ENCODE results near the gene KLF2. TPM values are rescaled to one million over a fixed set of nuclear protein-coding genes. Genes with fewer than 3 reads are reported as not detected.

The KLF2 gene
- total RNA-seq (100 to 1,000 TPM; 195 to 630 (median 466) TPM), polyA plus RNA-seq (100 to 1,000 TPM; 119 to 149 TPM), total RNA-seq (1,121 reads per million, percentile 99 among the genes with 10 or more reads in this experiment)

DNA sequence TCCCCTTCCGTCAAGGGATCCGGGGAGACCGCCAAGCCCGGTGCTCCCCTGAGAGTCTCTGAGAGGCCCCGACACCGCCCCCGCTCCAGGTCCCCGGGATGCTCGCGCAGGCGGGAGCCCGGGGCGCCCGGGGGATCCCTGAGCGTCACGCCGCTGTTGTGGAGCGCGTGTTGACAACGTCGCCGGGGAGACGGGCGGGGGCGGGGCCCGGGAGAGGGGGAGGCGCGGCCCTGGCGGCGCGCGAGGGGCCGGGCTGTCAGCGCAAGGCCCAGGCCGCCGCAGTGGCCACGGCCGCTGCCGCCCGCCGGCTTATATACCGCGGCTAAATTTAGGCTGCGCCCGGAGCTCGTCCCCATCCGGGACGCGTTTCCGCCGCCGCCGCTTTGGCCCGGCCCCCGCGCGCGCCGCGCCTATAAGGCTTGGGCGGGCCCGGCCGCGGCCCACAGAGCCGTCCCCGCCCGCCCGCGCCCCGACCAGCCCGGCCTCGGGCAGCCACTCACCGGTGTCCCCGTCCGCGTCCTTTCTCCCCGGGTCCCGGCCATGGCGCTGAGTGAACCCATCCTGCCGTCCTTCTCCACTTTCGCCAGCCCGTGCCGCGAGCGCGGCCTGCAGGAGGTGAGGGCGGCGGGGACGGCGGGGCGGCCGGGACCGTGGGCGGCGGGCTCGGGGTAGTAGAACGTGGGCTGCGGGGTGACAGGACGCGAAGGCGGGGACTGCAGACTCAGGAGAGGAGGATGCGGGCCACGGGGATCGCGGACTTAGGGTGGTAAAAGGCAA lies at the start of gene KLF2:
Gene KLF2, plus strand, starts transcription at position 443 of the 777 bp plus-strand sequence. Its CDS starts 98 bp downstream, at position 541.
- H3K4me1 Mint-ChIP-seq = peaks cover 27 to 54% (median 48%) of the 10 kb centered on the region in 7 donors
- Histone ChIP-seq H3K9me3 (ENCODE audit: control insufficient read depth in 2 of 3, low read length in 3 of 3) (no peaks in the 10 kb centered on the region), H3K27ac (ENCODE audit: low read depth, low read length) (peak within 1 kb of the TSS; percentile 98), H3K4me3 (ENCODE audit: low read length) (peak within 1 kb of the TSS; percentile 86), H3K36me3 (ENCODE audit: control insufficient read depth in 2 of 3, insufficient read depth in 3 of 3, low read length in 3 of 3) (peaks cover 30 to 38% (median 36%) of the 10 kb centered on the region in 3 experiments), H3K27me3 (ENCODE audit: control insufficient read depth in 2 of 2, insufficient read depth in 2 of 2, low read length in 2 of 2) (no peaks in the 10 kb centered on the region), H3K4me1 (ENCODE audit: control insufficient read depth in 2 of 2, insufficient read depth in 2 of 2, low read length in 2 of 2) (peaks cover 23 to 30% of the 10 kb centered on the region in 2 donors)
- DNase-seq = peak; percentile 88 to 96 (median 95)
- CTCF ChIA-PET = interaction anchor here (0.6 to 1.2 kb wide), 4 partner anchors 42 to 58 kb away, joined by 3 to 12 read pairs (median 5); no protein-coding TSS in a partner anchor
- peak within 1 kb of the TSS; percentile 85 to 100 (median 96) for H3K27ac Mint-ChIP-seq
- intact Hi-C loops (cut with micrococcal nuclease) = loop anchor here (1.0 to 10.0 kb wide), 12 partner anchors 47 to 1800 kb away; partner anchors contain the start of genes AP1M1 (in 2 of the 2), FAM32A (in 1 of the 2) and TECR (in 1 of the 2)
- H3K4me3 Mint-ChIP-seq = peak within 1 kb of the TSS; percentile 51 to 98 (median 85)
- POLR2A ChIA-PET = interaction anchor here (0.5 to 33.0 kb wide), 43 partner anchors 9 to 945 kb away, joined by 3 to 4370 read pairs (median 6); partner anchors contain the start of genes AKAP8, AP1M1, FAM32A and TPM4
- peak; percentile 81 for ATAC-seq
- peaks cover 13 to 38% (median 38%) of the 10 kb centered on the region in 5 donors for H3K36me3 Mint-ChIP-seq
- H3K9me3 Mint-ChIP-seq = peaks cover 0 to 39% (median 0%) of the 10 kb centered on the region in 11 donors
- H3K27me3 Mint-ChIP-seq = peaks cover 0 to 70% (median 0%) of the 10 kb centered on the region in 5 donors

GRCh38 chr19:16280306-16280705 lies 44.3 kb upstream of the KLF2 start:
- Mint-ChIP-seq H3K27ac (peak overlapping the region in 3 of 9 donors; percentile 9 to 74 (median 21)), H3K4me1 (peaks cover 17 to 41% (median 34%) of the 10 kb centered on the region in 7 donors), H3K36me3 (peaks cover 0 to 2% (median 0%) of the 10 kb centered on the region in 5 donors), H3K27me3 (peaks cover 0 to 47% (median 0%) of the 10 kb centered on the region in 5 donors), H3K4me3 (no peak overlapping the region), H3K9me3 (no peaks in the 10 kb centered on the region)
- POLR2A ChIA-PET = interaction anchor here (1.1 to 1.2 kb wide), 2 partner anchors 22 to 44 kb away, joined by 3 to 6 read pairs; partner anchors contain the start of gene KLF2
- no peak overlapping the region for H3K27ac ChIP-seq (ENCODE audit: low read depth, low read length)
- intact Hi-C loops (cut with micrococcal nuclease) = no loop called here
- no peak overlapping the region for H3K4me3 ChIP-seq (ENCODE audit: low read length)
- DNase-seq (no peak), ATAC-seq (no peak)
- peaks cover 9 to 20% of the 10 kb centered on the region in 2 donors for H3K4me1 ChIP-seq (ENCODE audit: control insufficient read depth in 2 of 2, insufficient read depth in 2 of 2, low read length in 2 of 2)
- CTCF ChIA-PET = no interaction called here
- H3K36me3 ChIP-seq (ENCODE audit: control insufficient read depth in 2 of 3, insufficient read depth in 3 of 3, low read length in 3 of 3) = no peaks in the 10 kb centered on the region
- no peaks in the 10 kb centered on the region for H3K9me3 ChIP-seq (ENCODE audit: control insufficient read depth in 2 of 3, low read length in 3 of 3)
- H3K27me3 ChIP-seq (ENCODE audit: control insufficient read depth in 2 of 2, insufficient read depth in 2 of 2, low read length in 2 of 2) = no peaks in the 10 kb centered on the region

DNA sequence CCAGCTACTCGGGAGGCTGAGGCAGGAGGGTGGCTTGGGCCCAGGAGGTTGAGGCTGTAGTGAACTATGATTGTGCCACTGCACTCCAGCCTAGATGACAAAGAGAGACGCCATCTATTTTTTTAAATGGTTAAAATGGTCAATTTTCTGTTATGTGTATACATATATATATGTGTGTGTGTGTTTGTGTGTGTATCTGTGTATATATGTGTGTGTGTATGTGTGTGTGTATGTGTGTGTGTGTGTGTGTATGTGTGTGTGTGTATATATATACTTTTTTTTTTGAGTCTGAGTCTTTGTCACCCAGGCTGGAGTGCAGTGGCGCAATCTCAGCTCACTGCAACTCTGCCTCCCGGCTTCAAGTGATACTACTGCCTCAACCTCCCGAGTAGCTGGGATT lies 42.9 kb upstream of the KLF2 start:
- Histone ChIP-seq H3K4me1 (ENCODE audit: control insufficient read depth in 2 of 2, insufficient read depth in 2 of 2, low read length in 2 of 2) (peaks cover 9 to 32% of the 10 kb centered on the region in 2 donors), H3K4me3 (ENCODE audit: low read length) (no peak overlapping the region), H3K36me3 (ENCODE audit: control insufficient read depth in 2 of 3, insufficient read depth in 3 of 3, low read length in 3 of 3) (no peaks in the 10 kb centered on the region), H3K27me3 (ENCODE audit: control insufficient read depth in 2 of 2, insufficient read depth in 2 of 2, low read length in 2 of 2) (no peaks in the 10 kb centered on the region), H3K27ac (ENCODE audit: low read depth, low read length) (no peak overlapping the region), H3K9me3 (ENCODE audit: control insufficient read depth in 2 of 3, low read length in 3 of 3) (no peaks in the 10 kb centered on the region)
- Mint-ChIP-seq H3K27ac (peak overlapping the region in 4 of 9 donors; percentile 10 to 36 (median 17)), H3K4me3 (peak overlapping the region in 1 of 10 donors; percentile 27), H3K27me3 (peaks cover 0 to 48% (median 0%) of the 10 kb centered on the region in 5 donors), H3K9me3 (no peaks in the 10 kb centered on the region), H3K4me1 (peaks cover 24 to 54% (median 45%) of the 10 kb centered on the region in 7 donors), H3K36me3 (peaks cover 0 to 2% (median 0%) of the 10 kb centered on the region in 5 donors)
- ChIA-PET CTCF (no interaction called here), POLR2A (interaction anchor here (0.8 to 1.2 kb wide), 3 partner anchors 43 to 50 kb away, joined by 3 to 6 read pairs (median 3); partner anchors contain the start of gene KLF2)
- intact Hi-C loops (cut with micrococcal nuclease) = loop anchor here in 1 of 2 donors (2.0 kb wide), 2 partner anchors 17 to 41 kb away; no protein-coding TSS in a partner anchor
- ATAC-seq (no peak), DNase-seq (no peak)

DNA sequence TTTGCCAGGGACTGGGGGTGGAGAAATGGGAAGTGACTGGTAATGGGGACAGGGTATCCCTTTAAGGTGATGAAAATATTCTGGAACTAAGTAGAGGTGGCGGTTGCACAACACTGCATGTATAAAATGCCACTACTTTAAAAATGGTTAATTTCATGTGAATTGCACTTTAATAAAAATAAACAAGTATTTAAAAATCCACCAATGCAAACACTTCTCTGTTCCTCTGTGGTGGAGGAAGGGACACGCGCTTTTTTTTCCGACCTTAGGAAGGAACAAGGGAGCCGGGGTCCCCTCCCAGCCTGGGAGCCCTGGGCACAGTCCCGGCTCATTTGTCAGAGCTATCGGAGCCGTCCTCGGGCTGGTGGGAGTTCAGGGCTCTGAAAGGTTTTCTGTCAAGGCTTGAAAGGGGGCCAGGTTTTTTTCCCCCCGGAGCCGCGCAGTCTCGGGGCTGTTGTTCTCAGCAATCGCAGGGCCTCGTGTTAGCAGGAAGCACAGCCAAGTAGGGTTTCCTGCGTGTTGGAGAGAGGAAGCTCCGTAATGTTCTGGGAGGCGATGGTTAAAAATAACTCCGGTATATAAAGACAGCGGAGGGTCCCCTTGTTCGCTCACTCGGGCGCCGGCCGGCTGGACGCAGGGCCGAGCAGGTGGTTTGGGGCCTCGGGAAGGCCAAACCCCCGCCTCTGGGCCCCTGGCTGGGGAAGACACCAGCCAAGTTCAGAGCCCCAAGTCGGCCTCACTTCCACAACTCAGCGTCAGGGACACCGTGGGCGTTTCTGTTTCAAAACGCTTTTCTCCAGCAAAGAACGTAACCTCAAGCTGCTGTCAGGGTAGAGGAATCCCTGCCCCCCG lies 41.2 kb upstream of the KLF2 start:
- H3K4me3 ChIP-seq (ENCODE audit: low read length) = peak overlapping the region; percentile 53
- POLR2A ChIA-PET = interaction anchor here (0.5 to 3.0 kb wide), 13 partner anchors 9 to 435 kb away, joined by 3 to 19 read pairs (median 5); partner anchors contain the start of gene KLF2
- Mint-ChIP-seq H3K4me1 (peaks cover 31 to 60% (median 51%) of the 10 kb centered on the region in 7 donors), H3K9me3 (no peaks in the 10 kb centered on the region), H3K27ac (peak overlapping the region; percentile 81 to 98 (median 94)), H3K27me3 (peaks cover 0 to 48% (median 0%) of the 10 kb centered on the region in 5 donors), H3K36me3 (peaks cover 0 to 2% (median 0%) of the 10 kb centered on the region in 5 donors), H3K4me3 (peak overlapping the region; percentile 61 to 86 (median 84))
- ATAC-seq (peak; percentile 75), DNase-seq (peak in 8 of 9 donors; percentile 31 to 77 (median 68))
- no peaks in the 10 kb centered on the region for H3K27me3 ChIP-seq (ENCODE audit: control insufficient read depth in 2 of 2, insufficient read depth in 2 of 2, low read length in 2 of 2)
- peaks cover 9 to 34% of the 10 kb centered on the region in 2 donors for H3K4me1 ChIP-seq (ENCODE audit: control insufficient read depth in 2 of 2, insufficient read depth in 2 of 2, low read length in 2 of 2)
- H3K36me3 ChIP-seq (ENCODE audit: control insufficient read depth in 2 of 3, insufficient read depth in 3 of 3, low read length in 3 of 3) = no peaks in the 10 kb centered on the region
- H3K27ac ChIP-seq (ENCODE audit: low read depth, low read length) = peak overlapping the region; percentile 75
- H3K9me3 ChIP-seq (ENCODE audit: control insufficient read depth in 2 of 3, low read length in 3 of 3) = no peaks in the 10 kb centered on the region
- intact Hi-C loops (cut with micrococcal nuclease) = loop anchor here in 1 of 2 donors (2.0 kb wide), 2 partner anchors 15 to 39 kb away; no protein-coding TSS in a partner anchor
- CTCF ChIA-PET = interaction anchor here (0.7 to 1.6 kb wide), 4 partner anchors 15 to 197 kb away, joined by 3 to 4 read pairs (median 4); no protein-coding TSS in a partner anchor

- CTCF ChIA-PET = interaction anchor here (1.6 kb wide), 1 partner anchor 98 kb away, joined by 4 read pairs; no protein-coding TSS in a partner anchor
- Histone ChIP-seq H3K4me1 (ENCODE audit: control insufficient read depth in 2 of 2, insufficient read depth in 2 of 2, low read length in 2 of 2) (peaks cover 9 to 34% of the 10 kb centered on the region in 2 donors), H3K36me3 (ENCODE audit: control insufficient read depth in 2 of 3, insufficient read depth in 3 of 3, low read length in 3 of 3) (no peaks in the 10 kb centered on the region), H3K27me3 (ENCODE audit: control insufficient read depth in 2 of 2, insufficient read depth in 2 of 2, low read length in 2 of 2) (no peaks in the 10 kb centered on the region), H3K4me3 (ENCODE audit: low read length) (no peak overlapping the region), H3K9me3 (ENCODE audit: control insufficient read depth in 2 of 3, low read length in 3 of 3) (no peaks in the 10 kb centered on the region), H3K27ac (ENCODE audit: low read depth, low read length) (peak overlapping the region; percentile 75)
- POLR2A ChIA-PET = interaction anchor here (0.9 to 3.0 kb wide), 11 partner anchors 8 to 98 kb away, joined by 3 to 19 read pairs (median 7); partner anchors contain the start of gene KLF2
- Mint-ChIP-seq H3K4me3 (peak overlapping the region in 8 of 10 donors; percentile 61 to 86 (median 84)), H3K36me3 (peaks cover 0 to 2% (median 0%) of the 10 kb centered on the region in 5 donors), H3K4me1 (peaks cover 31 to 65% (median 50%) of the 10 kb centered on the region in 7 donors), H3K27ac (peak overlapping the region; percentile 39 to 98 (median 94)), H3K9me3 (peaks cover 0 to 2% (median 0%) of the 10 kb centered on the region in 11 donors), H3K27me3 (peaks cover 0 to 51% (median 0%) of the 10 kb centered on the region in 5 donors)
- DNase-seq = no peak
- intact Hi-C loops (cut with micrococcal nuclease) = no loop called here
- ATAC-seq = no peak
Measured at GRCh38 chr19:16284505-16284904, 40.1 kb upstream of the KLF2 start.

Data from naive thymus-derived CD4-positive, alpha-beta T cell (primary cell).